Kidney (tissue), 14 donors: Measurements from ENCODE around the gene RALGPS1. TPM values are rescaled to one million over a fixed set of nuclear protein-coding genes. Genes with fewer than 3 reads are reported as not detected.
A peak's percentile ranks its signal among the peaks of the same experiment; 100 is the strongest.

ENCODE experiments used
- DNase-seq, 5 donors: peaks; one replicate each; pipeline ENCODE4 v3.0.0-alpha.2; 2013 to 2020
- FAIRE-seq: peaks from 2 replicates; lab custom pipeline; 2012; peaks lifted over from hg19 to GRCh38; lab: Jason Lieb, UNC
- H3K27ac ChIP-seq, 2 donors: one replicate each; pipeline ENCODE4 v1.7.0; 2013; ENCODE audit warnings: low read depth in 2 of 2, low read length in 2 of 2, inconsistent platforms in 1 of 2
- H3K27me3 ChIP-seq: one replicate; pipeline ENCODE4 v1.7.1; 2013; ENCODE audit warnings: low read length, inconsistent platforms; ENCODE audit not compliant: control insufficient read depth, insufficient read depth
- H3K36me3 ChIP-seq, 3 donors: one replicate each; pipeline versions ENCODE4 v1.7.0 to v1.7.1; 2013; ENCODE audit warnings: low read length in 3 of 3, control low read depth in 1 of 3, inconsistent platforms in 1 of 3; ENCODE audit not compliant: insufficient read depth in 3 of 3, control insufficient read depth in 2 of 3
- H3K4me1 ChIP-seq, 3 donors: one replicate each; pipeline versions ENCODE4 v1.7.0 to v1.7.1; 2013; ENCODE audit warnings: low read length in 3 of 3, inconsistent platforms in 1 of 3, low read depth in 1 of 3; ENCODE audit not compliant: control insufficient read depth in 2 of 3, insufficient read depth in 2 of 3
- H3K4me3 ChIP-seq, 3 donors: one replicate each; pipeline versions ENCODE4 v1.7.0 to v1.8.1; 2013; ENCODE audit warnings: low read length in 3 of 3, control low read depth in 1 of 3, inconsistent platforms in 1 of 3
- H3K9ac ChIP-seq, 3 donors: one replicate each; pipeline versions ENCODE4 v1.7.0 to v1.7.1; 2013; ENCODE audit warnings: low read length in 3 of 3, control low read depth in 1 of 3, inconsistent platforms in 1 of 3
- H3K9me3 ChIP-seq, 3 donors: one replicate each; pipeline versions ENCODE4 v1.7.0 to v1.7.1; 2013; ENCODE audit warnings: low read length in 3 of 3, control low read depth in 1 of 3, inconsistent platforms in 1 of 3; ENCODE audit not compliant: control insufficient read depth in 2 of 3, insufficient read depth in 1 of 3
- intact Hi-C: fragments of 100-400 bp; cut with DNase I; formaldehyde crosslinking; loops from one replicate; pipeline ENCODE4 v1.11.1; 2022
- polyA plus RNA-seq: library from polyadenylated mRNA; stranded (reverse); fragments of 350-450 nt; fragmentation: Illumina TruSeq; extraction: RNeasy Lipid Tissue Mini Kit (QIAGEN cat#74804); gene quantifications from one replicate; pipeline ENCODE4 v1.2.3, GENCODE V29; 2014; ENCODE audit warnings: low read depth, low replicate concordance; ENCODE audit not compliant: insufficient read depth
- total RNA-seq: library from RNA; stranded (reverse); fragmentation: NEBNext Ultra II Directional; extraction: Animal tissue kit (Norgen Biotek cat#: 25700); gene quantifications from one replicate; pipeline ENCODE4 v1.2.1, GENCODE V29; 2021
- TF ChIP-seq, protein P1 (sequence below): IDR thresholded peaks from 3 replicates; pipeline ENCODE4 v1.5.1; 2012; ENCODE audit warnings: mild to moderate bottlenecking, moderate library complexity, borderline replicate concordance; ENCODE audit not compliant: insufficient read depth; ENCODE audit errors: extremely low read depth
- donor health status: control.
- donor health status: control.
- donor health status: control.
- donor health status: control.
- donor health status: control.
- donor health status: DM: yes; HTN: yes; CAD: no.
- donor health status: Normal renal cell carcinoma (clear cell type).

Gene RALGPS1
- total and polyA plus RNA-seq, 2 donors from 2014 or later = 9.4 to 25.2 TPM

DNA sequence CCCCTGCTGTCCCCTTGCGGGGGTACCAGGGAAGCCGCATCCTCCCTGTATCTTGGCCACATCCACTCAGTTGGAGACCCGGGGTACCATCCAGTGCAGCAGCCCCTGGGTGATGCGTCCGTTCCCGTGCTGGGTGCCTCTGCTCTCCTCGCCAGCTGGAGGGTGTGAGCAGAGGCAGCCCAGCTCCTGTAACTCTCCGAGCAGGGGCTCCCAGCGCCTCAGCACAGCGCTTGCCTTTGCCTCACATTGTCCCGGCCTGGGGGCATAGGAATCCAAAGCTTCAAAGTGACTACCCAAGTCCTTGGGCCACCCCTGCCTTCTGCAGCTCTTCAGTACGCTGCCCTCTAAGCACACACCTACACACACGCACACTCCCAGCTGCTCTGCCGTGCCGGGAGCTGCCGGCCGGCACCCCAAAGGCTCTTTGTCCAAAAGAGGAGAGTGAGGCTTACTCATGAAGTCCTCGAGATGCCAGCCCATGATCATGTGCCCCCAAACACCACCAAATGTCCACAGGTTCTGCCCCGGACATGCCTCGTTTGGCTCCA, 207.1 kb downstream of the RALGPS1 start:
- H3K27ac ChIP-seq = peak overlapping the region in 1 of 2 donors; percentile 30
- H3K36me3 ChIP-seq = no peaks in the 10 kb centered on the region
- intact Hi-C loops = no loop called here
- TF ChIP-seq, protein P1, sequence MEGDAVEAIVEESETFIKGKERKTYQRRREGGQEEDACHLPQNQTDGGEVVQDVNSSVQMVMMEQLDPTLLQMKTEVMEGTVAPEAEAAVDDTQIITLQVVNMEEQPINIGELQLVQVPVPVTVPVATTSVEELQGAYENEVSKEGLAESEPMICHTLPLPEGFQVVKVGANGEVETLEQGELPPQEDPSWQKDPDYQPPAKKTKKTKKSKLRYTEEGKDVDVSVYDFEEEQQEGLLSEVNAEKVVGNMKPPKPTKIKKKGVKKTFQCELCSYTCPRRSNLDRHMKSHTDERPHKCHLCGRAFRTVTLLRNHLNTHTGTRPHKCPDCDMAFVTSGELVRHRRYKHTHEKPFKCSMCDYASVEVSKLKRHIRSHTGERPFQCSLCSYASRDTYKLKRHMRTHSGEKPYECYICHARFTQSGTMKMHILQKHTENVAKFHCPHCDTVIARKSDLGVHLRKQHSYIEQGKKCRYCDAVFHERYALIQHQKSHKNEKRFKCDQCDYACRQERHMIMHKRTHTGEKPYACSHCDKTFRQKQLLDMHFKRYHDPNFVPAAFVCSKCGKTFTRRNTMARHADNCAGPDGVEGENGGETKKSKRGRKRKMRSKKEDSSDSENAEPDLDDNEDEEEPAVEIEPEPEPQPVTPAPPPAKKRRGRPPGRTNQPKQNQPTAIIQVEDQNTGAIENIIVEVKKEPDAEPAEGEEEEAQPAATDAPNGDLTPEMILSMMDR = no peak
- FAIRE-seq (no peak), DNase-seq (peak in 4 of 5 donors; percentile 25 to 60 (median 45))
- peak overlapping the region; percentile 44 to 60 (median 52) for H3K4me3 ChIP-seq
- H3K4me1 ChIP-seq = peaks cover 4 to 15% (median 8%) of the 10 kb centered on the region in 3 donors
- no peaks in the 10 kb centered on the region for H3K9me3 ChIP-seq
- H3K27me3 ChIP-seq = no peaks in the 10 kb centered on the region
- peak overlapping the region in 2 of 3 donors; percentile 35 to 42 for H3K9ac ChIP-seq

DNA sequence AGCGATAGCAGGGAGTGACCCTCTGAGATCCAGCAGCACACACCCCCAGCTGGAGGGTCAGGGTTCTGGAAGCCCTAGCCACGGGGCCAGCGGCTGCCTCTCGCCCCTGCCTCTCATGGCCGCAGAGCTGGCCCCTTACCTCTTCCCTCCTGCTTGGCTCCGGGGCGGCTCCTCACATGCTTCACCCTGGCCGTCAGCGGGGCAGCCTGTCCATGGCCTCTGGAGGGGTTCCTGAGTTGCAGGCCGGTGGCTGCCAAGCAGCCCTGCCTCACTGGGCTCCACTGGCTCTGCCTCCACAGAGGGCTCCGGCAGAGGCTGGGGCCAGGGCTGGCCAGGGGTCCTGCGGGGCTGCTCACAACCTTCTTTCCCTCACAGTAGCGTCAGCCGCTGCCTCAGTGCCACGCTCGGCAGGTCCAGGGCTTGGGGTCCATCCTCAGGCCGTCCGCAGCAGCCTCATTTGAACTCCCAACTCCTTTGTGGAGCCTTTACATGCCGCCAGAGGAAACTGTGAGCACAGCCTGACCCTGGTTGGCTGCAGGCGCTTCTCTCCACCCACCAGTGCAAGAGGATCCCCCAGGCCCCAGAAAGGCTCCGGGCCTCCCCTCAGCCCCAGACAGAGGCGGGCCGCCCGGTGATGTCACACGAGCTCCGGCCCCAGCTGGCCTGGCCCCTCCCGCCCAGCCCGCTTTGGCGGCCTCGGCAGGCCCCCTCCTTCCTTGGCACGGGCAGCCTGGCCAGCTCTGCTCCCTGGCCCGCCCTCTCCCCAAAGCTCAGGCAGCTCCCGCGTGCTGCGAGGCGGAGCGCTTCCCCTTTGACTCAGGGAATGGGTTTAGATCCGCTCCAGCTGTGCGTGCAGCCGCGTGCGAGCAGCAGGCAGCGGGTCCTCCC, 207.8 kb downstream of the RALGPS1 start, which contains the start of gene ANGPTL2:
TSS of gene ANGPTL2 (minus strand) at position 460 of the 888 bp plus-strand sequence. CDS start 13,904 bp downstream, outside the sequence.
- H3K9ac ChIP-seq = peak within 1 kb of the TSS; percentile 13 to 66 (median 35)

DNA sequence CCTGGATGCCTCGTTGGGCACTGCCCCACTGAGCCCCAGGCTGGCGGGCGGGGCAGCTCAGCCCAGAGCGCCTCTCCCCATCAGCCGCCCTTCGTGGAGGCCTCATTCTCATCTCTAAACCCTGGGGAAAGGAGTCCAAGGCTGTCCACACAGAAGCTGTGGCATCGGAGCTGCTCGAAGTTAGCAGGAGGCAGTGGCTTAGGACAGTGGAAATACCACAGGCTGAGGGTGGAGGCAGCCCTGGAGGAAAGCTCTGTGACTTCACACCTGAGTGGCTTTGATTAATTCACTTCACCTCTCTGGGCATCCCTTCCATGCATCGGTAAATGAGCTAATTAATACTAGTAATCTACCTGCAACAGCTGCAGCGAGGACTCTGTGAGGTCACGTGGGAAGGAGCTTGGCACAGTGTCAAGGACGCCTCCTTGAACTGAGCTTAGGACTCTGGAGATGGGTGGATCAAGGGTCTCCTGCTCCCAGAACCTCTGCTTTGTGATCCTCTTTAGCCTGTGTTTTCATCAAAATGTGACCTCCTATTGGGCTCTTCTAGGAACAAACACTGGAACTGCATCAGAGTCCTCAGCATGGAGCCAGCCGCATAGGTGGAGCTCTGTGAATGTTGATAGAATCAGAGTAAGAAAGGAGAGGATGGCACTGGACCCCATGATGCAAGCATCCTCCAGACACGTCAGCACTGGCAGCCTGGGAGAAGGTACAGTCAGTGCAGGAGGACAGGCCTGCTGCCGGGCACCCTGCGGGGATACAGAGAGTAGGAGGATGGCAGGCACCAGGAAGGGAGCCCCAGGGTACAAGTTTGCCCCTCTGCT, 208.7 kb downstream of the RALGPS1 start:
- peaks cover 4 to 15% (median 8%) of the 10 kb centered on the region in 3 donors for H3K4me1 ChIP-seq
- intact Hi-C loops = no loop called here
- DNase-seq = peak in 2 of 5 donors; percentile 88

More for the DNA sequence above, 207.8 kb downstream of the RALGPS1 start, which contains the start of gene ANGPTL2:
- peak; percentile 94 to 97 (median 96) for DNase-seq
- TF ChIP-seq, protein P1 = no peak
- Histone ChIP-seq H3K4me3 (peak within 1 kb of the TSS; percentile 44 to 60 (median 52)), H3K4me1 (peaks cover 4 to 15% (median 8%) of the 10 kb centered on the region in 3 donors), H3K27me3 (peaks cover 2% of the 10 kb centered on the region), H3K27ac (peak within 1 kb of the TSS; percentile 30 to 82), H3K9me3 (no peaks in the 10 kb centered on the region), H3K36me3 (no peaks in the 10 kb centered on the region)
- intact Hi-C loops = no loop called here
- no peak for FAIRE-seq

More for the DNA sequence above, 208.7 kb downstream of the RALGPS1 start:
- peak overlapping the region; percentile 30 to 82 for H3K27ac ChIP-seq
- no peak for FAIRE-seq
- no peaks in the 10 kb centered on the region for H3K36me3 ChIP-seq
- H3K9ac ChIP-seq = peak overlapping the region in 1 of 3 donors; percentile 66
- no peaks in the 10 kb centered on the region for H3K9me3 ChIP-seq
- peak overlapping the region in 2 of 3 donors; percentile 36 to 60 for H3K4me3 ChIP-seq
- TF ChIP-seq, protein P1 = no peak
- peaks cover 2% of the 10 kb centered on the region for H3K27me3 ChIP-seq
